ENCODE data around the gene TSPAN17. TPM values are rescaled to one million over a fixed set of nuclear protein-coding genes. Genes with fewer than 3 reads are reported as not detected.

The TSPAN17 gene
- total RNA-seq, 2 donors from 2014 or later, result 24.1 to 37.6 TPM

- H3K4me3 ChIP-seq, result no peak overlapping the region
- no peak for DNase-seq
- TF ChIP-seq POLR2A (IDR thresholded peaks at IDR 0.05) (no peak), CTCF (IDR thresholded peaks at IDR 0.05) (no peak)
- intact Hi-C loops (cut with DNase I), result no loop called here
- H3K27ac ChIP-seq, result no peak overlapping the region
- no peaks in the 10 kb centered on the region for H3K9me3 ChIP-seq
- 63 to 81% methylated on average over 4 of the region's 4 CpGs for WGBS, 2 donors
- ATAC-seq, result no peak
- H3K27me3 ChIP-seq, result no peaks in the 10 kb centered on the region
- no peaks in the 10 kb centered on the region for H3K36me3 ChIP-seq (replicated peaks in 1 of 2; ENCODE audit: insufficient read depth in 1 of 2, low read depth in 2 of 2)
- H3K4me1 ChIP-seq, result no peaks in the 10 kb centered on the region
These were observed 24.1 kb downstream of the TSPAN17 start for GRCh38 chr5:176671399-176671798.

GRCh38 chr5:176671890-176672747 lies 24.8 kb downstream of the TSPAN17 start:
- Histone ChIP-seq H3K27me3 (no peaks in the 10 kb centered on the region), H3K9me3 (no peaks in the 10 kb centered on the region), H3K4me3 (no peak overlapping the region), H3K4me1 (no peaks in the 10 kb centered on the region), H3K36me3 (replicated peaks in 1 of 2; ENCODE audit: insufficient read depth in 1 of 2, low read depth in 2 of 2) (no peaks in the 10 kb centered on the region), H3K27ac (no peak overlapping the region)
- no peak for ATAC-seq
- WGBS, 2 donors, result 52 to 54% methylated on average over 16 to 18 of the region's 18 CpGs
- no peak for DNase-seq
- TF ChIP-seq POLR2A (IDR thresholded peaks at IDR 0.05) (no peak), CTCF (IDR thresholded peaks at IDR 0.05) (no peak)
- intact Hi-C loops (cut with DNase I), result no loop called here

GRCh38 chr5:176673651-176674583 lies 26.6 kb downstream of the TSPAN17 start:
- DNase-seq (no peak), ATAC-seq (no peak)
- Histone ChIP-seq H3K9me3 (no peaks in the 10 kb centered on the region), H3K4me1 (no peaks in the 10 kb centered on the region), H3K4me3 (no peak overlapping the region), H3K27ac (no peak overlapping the region), H3K36me3 (replicated peaks in 1 of 2; ENCODE audit: insufficient read depth in 1 of 2, low read depth in 2 of 2) (no peaks in the 10 kb centered on the region), H3K27me3 (no peaks in the 10 kb centered on the region)
- intact Hi-C loops (cut with DNase I), result no loop called here
- no peak for TF ChIP-seq CTCF (IDR thresholded peaks at IDR 0.05)
- TF ChIP-seq POLR2A (IDR thresholded peaks at IDR 0.05), result no peak
- 64 to 75% methylated on average over 17 to 18 of the region's 18 CpGs for WGBS, 2 donors

GRCh38 chr5:176674799-176675198 lies 27.5 kb downstream of the TSPAN17 start:
- intact Hi-C loops (cut with DNase I), result no loop called here
- DNase-seq, result no peak
- Histone ChIP-seq H3K36me3 (replicated peaks in 1 of 2; ENCODE audit: insufficient read depth in 1 of 2, low read depth in 2 of 2) (no peaks in the 10 kb centered on the region), H3K9me3 (no peaks in the 10 kb centered on the region), H3K4me1 (no peaks in the 10 kb centered on the region), H3K27me3 (no peaks in the 10 kb centered on the region), H3K4me3 (no peak overlapping the region), H3K27ac (no peak overlapping the region)
- ATAC-seq, result no peak
- TF ChIP-seq POLR2A (IDR thresholded peaks at IDR 0.05) (no peak), CTCF (IDR thresholded peaks at IDR 0.05) (no peak)
- WGBS, 2 donors, result 85 to 88% methylated on average over 17 of the region's 17 CpGs

Measured in body of pancreas (tissue), 4 donors.